Smooth muscle cell (in vitro differentiated cells): ENCODE results near the gene HAUS7. TPM values are rescaled to one million over a fixed set of nuclear protein-coding genes. Genes with fewer than 3 reads are reported as not detected.

Experiments
- DNase-seq: peaks from one replicate; lab custom pipeline; 2025; ENCODE audit not compliant: unreplicated experiment; lab: John Stamatoyannopoulos, UW
- H2AFZ ChIP-seq: fragments of 200-600 bp; sonication (generic); 2 replicates; pipeline ENCODE4 v1.6.0; 2016; ENCODE audit warnings: antibody characterized with exemption, low read depth, mild to moderate bottlenecking
- H3F3A ChIP-seq: fragments of 200-600 bp; sonication (generic); 2 replicates; pipeline ENCODE4 v1.6.0; 2017; ENCODE audit warnings: antibody characterized with exemption, low read depth
- H3K27ac ChIP-seq: fragments of 200-600 bp; sonication (generic); 2 replicates; pipeline ENCODE4 v1.5.1; 2016; ENCODE audit warnings: low read depth, mild to moderate bottlenecking
- H3K27me3 ChIP-seq: fragments of 200-600 bp; sonication (generic); 2 replicates; pipeline ENCODE4 v1.6.1; 2016; ENCODE audit warnings: low read depth, mild to moderate bottlenecking
- H3K36me3 ChIP-seq: fragments of 200-600 bp; sonication (generic); 2 replicates; pipeline ENCODE4 v1.5.1; 2016; ENCODE audit warnings: low read depth
- H3K4me1 ChIP-seq: fragments of 200-600 bp; sonication (generic); 2 replicates; pipeline ENCODE4 v1.5.1; 2016; ENCODE audit warnings: low read depth
- H3K4me2 ChIP-seq: fragments of 200-600 bp; sonication (generic); 2 replicates; pipeline ENCODE4 v1.6.0; 2016; ENCODE audit warnings: mild to moderate bottlenecking
- H3K4me3 ChIP-seq: fragments of 200-600 bp; sonication (generic); 2 replicates; pipeline ENCODE4 v1.5.1; 2016; ENCODE audit warnings: mild to moderate bottlenecking
- H3K79me2 ChIP-seq: fragments of 200-600 bp; sonication (generic); 2 replicates; pipeline ENCODE4 v1.6.0; 2016; ENCODE audit warnings: low read depth, mild to moderate bottlenecking
- H3K9ac ChIP-seq: fragments of 200-600 bp; sonication (generic); 2 replicates; pipeline ENCODE4 v1.6.0; 2016; ENCODE audit warnings: low read depth
- H3K9me3 ChIP-seq: fragments of 200-600 bp; sonication (generic); replicated peaks from 2 replicates; pipeline ENCODE4 v1.5.1; 2016; ENCODE audit warnings: low read depth
- H4K20me1 ChIP-seq: fragments of 200-600 bp; sonication (generic); 2 replicates; pipeline ENCODE4 v1.6.0; 2016; ENCODE audit warnings: low read depth
- WGBS: methylation state at CpG from one replicate; pipeline ENCODE4 v1.1.7; 2016; ENCODE audit warnings: low lambda C conversion rate; 5-methylcytosine and 5-hydroxymethylcytosine counted together
- polyA plus RNA-seq: library from polyadenylated mRNA; unstranded; fragments of >200 nt; fragmentation: Nextera tagmentation; extraction: Ambion mirVana; gene quantifications from 2 replicates; pipeline ENCODE4 v1.2.1, GENCODE V29; 2016
- total RNA-seq: library from RNA; depleted of rRNA; stranded (reverse); fragments of >200 nt; gene quantifications from 2 replicates; pipeline ENCODE4 v1.2.3, GENCODE V29; 2014
- TF ChIP-seq, protein P1 (sequence below): fragments of 200-600 bp; sonication (generic); IDR thresholded peaks from 2 replicates; pipeline ENCODE4 v1.5.1; 2017; ENCODE audit warnings: borderline replicate concordance, mild to moderate bottlenecking, antibody characterized with exemption; ENCODE audit not compliant: insufficient read depth, poor library complexity, severe bottlenecking

The HAUS7 gene
- total and polyA plus RNA-seq, 2 experiments from 2014 or later = 18.5 to 27.4 TPM

- WGBS = 84% methylated on average over 8 of the region's 8 CpGs
- H3K9ac ChIP-seq = no peak overlapping the region
- TF ChIP-seq, protein P1, sequence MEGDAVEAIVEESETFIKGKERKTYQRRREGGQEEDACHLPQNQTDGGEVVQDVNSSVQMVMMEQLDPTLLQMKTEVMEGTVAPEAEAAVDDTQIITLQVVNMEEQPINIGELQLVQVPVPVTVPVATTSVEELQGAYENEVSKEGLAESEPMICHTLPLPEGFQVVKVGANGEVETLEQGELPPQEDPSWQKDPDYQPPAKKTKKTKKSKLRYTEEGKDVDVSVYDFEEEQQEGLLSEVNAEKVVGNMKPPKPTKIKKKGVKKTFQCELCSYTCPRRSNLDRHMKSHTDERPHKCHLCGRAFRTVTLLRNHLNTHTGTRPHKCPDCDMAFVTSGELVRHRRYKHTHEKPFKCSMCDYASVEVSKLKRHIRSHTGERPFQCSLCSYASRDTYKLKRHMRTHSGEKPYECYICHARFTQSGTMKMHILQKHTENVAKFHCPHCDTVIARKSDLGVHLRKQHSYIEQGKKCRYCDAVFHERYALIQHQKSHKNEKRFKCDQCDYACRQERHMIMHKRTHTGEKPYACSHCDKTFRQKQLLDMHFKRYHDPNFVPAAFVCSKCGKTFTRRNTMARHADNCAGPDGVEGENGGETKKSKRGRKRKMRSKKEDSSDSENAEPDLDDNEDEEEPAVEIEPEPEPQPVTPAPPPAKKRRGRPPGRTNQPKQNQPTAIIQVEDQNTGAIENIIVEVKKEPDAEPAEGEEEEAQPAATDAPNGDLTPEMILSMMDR = no peak
These were observed 52.7 kb downstream of the HAUS7 start for GRCh38 chrX:153417637-153418036.

GRCh38 chrX:153416781-153417450 lies 53.5 kb downstream of the HAUS7 start:
- Histone ChIP-seq H3K4me2 (no peak overlapping the region), H3K27ac (no peak overlapping the region), H3F3A (no peaks in the 10 kb centered on the region), H2AFZ (no peak overlapping the region), H3K79me2 (no peaks in the 10 kb centered on the region), H3K4me3 (no peak overlapping the region), H3K27me3 (no peaks in the 10 kb centered on the region), H3K36me3 (no peaks in the 10 kb centered on the region), H3K9me3 (no peaks in the 10 kb centered on the region), H3K4me1 (no peaks in the 10 kb centered on the region), H3K9ac (no peak overlapping the region), H4K20me1 (no peaks in the 10 kb centered on the region)
- no peak for DNase-seq
- TF ChIP-seq, protein P1 = no peak
- 71% methylated on average over 12 of the region's 12 CpGs for WGBS

More at GRCh38 chrX:153417637-153418036, 52.7 kb downstream of the HAUS7 start:
- Histone ChIP-seq H3F3A (no peaks in the 10 kb centered on the region), H3K27ac (no peak overlapping the region), H2AFZ (no peak overlapping the region), H3K4me3 (no peak overlapping the region), H4K20me1 (no peaks in the 10 kb centered on the region), H3K36me3 (no peaks in the 10 kb centered on the region), H3K79me2 (no peaks in the 10 kb centered on the region), H3K27me3 (no peaks in the 10 kb centered on the region), H3K4me1 (no peaks in the 10 kb centered on the region), H3K9me3 (no peaks in the 10 kb centered on the region), H3K4me2 (no peak overlapping the region)
- no peak for DNase-seq

DNA sequence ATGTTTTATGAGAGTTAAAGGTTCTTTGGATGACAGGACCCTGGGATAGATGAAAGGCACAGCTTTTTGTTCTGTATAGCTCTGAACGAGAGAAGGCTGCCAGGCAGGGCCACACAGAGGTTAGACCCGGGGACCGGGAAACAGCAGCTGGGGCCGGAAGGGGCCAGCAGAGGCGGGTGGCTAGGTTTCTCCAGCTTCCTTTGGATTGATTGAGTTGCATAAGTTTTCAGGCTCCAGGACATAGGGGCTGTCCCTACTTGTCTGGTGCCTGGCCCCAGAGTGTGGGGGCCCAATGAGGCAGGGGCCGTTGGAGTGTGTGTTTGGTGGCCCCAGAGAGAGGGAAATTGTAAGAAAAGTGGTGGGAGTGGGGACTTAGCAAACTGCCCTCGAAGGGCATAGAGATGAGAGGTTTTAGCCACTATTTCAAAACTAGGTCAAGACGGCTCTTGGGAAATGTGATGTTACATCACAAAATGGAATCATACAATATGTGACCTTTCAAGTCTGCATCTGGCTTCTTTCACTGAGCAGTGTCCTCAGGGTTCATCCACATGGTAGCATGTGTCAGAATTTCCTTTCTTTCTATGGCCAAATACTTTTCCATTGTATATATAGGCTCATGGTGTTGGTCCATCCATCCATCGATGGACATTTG lies 55.4 kb downstream of the HAUS7 start:
- H3K79me2 ChIP-seq = no peaks in the 10 kb centered on the region
- TF ChIP-seq, protein P1 = no peak
- H3K4me3 ChIP-seq = no peak overlapping the region
- no peak overlapping the region for H3K9ac ChIP-seq
- H2AFZ ChIP-seq = no peak overlapping the region
- no peak for DNase-seq
- H3K4me2 ChIP-seq = no peak overlapping the region
- H3K27me3 ChIP-seq = no peaks in the 10 kb centered on the region
- no peaks in the 10 kb centered on the region for H3K36me3 ChIP-seq
- H3K27ac ChIP-seq = no peak overlapping the region
- no peaks in the 10 kb centered on the region for H3F3A ChIP-seq
- no peaks in the 10 kb centered on the region for H4K20me1 ChIP-seq
- no peaks in the 10 kb centered on the region for H3K9me3 ChIP-seq
- 58% methylated on average over 9 of the region's 9 CpGs for WGBS
- H3K4me1 ChIP-seq = no peaks in the 10 kb centered on the region
